HG03175 (cell line): ENCODE data around the gene SDR9C7.
"Not testable (repeated sequence)": the region's sequence is repeated elsewhere in the genome, so short reads cannot be mapped to it uniquely, and the experiment has no call there.

Source experiments
- ATAC-seq: cut with Tn5 transposase; IDR thresholded peaks from one replicate; pipeline ENCODE4 v1.9.1; 2021; ENCODE audit warnings: mild to moderate bottlenecking, moderate library complexity; ENCODE audit not compliant: unreplicated experiment

SDR9C7 gene

GRCh38 chr12:56918139-56918538 lies 16.1 kb downstream of the SDR9C7 start:
- not testable (repeated sequence) for ATAC-seq

GRCh38 chr12:56916996-56917333 lies 17.2 kb downstream of the SDR9C7 start:
- no peak for ATAC-seq

DNA sequence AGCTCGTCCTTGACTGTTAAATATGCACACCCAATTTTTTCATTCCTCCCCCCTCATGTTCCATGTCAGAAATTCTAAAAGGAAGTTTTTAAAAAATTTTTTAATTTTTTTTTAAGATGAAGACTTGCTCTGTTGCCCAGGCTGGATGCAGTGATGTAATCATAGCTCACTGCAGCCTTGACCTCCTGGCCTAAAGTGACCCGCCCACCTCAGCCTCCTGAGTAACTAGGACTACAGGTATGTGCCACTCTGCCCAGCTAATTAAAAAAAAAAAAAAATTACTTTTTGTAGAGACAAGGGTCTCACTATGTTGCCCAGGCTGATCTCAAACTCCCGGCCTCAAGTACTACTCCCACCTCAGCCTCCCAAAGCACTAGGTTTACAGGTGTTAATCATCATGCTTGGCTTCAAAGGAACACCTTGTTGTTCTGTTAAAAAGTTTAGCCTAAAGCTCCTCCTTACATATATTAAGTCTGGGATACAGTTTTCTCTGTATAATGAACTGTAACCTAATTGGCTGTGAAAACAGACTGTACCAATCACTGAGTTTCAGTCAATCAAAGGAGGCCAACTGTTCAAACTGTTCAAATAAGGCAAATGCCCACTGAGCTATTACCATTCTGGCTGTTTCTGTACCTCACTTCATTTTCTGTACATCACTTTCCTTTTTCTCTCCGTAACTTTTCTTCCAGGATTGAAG lies 17.8 kb downstream of the SDR9C7 start:
- no peak for ATAC-seq

DNA sequence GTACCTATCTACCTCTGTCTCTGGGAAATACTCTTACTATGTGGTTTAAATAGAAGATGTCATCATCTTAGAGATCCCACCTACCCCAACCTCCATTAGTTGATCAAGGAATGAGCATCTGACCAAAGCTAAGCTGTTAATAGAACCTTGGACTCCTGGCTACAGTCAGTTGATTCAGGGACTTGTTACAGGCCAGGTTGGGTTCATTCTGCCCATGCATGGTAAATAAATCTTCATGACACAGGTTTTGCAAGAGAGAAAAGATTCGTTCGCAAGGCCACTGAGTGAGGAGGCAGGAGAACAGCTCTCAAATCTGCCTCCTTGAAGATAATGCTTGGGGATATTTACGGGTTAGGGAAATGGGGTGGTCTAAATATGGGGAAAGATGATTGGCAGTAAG lies 19.5 kb downstream of the SDR9C7 start:
- no peak for ATAC-seq

- ATAC-seq: no peak
Observed at GRCh38 chr12:56914256-56914655, 20.0 kb downstream of the SDR9C7 start.

GRCh38 chr12:56909403-56909802 lies 24.8 kb downstream of the SDR9C7 start:
- not testable (repeated sequence) for ATAC-seq

- no peak for ATAC-seq
Observed at GRCh38 chr12:56908136-56908535, 26.1 kb downstream of the SDR9C7 start.

GRCh38 chr12:56905852-56906251 lies 28.4 kb downstream of the SDR9C7 start:
- ATAC-seq: no peak

DNA sequence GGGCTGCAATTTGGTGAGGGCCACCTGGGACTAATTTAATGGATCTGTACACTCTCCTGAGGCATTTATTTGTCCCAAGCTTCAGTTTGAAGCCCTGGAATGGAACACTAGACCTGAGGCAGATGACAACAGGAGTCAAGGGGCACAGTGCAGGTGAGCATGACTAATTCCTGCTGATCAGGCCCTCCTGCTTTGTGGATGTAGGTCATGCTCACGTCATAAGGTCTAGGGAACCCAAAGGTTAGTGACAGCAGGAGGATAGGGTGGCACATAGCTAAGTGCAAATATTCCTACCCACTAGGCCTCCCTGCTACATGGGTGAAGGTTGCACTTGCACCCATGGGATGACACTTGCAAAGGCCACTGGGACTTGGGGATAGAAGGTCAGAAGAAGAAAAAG lies 30.8 kb downstream of the SDR9C7 start:
- ATAC-seq: no peak

- ATAC-seq: not testable (repeated sequence)
Observed at GRCh38 chr12:56901313-56901712, 32.9 kb downstream of the SDR9C7 start.

DNA sequence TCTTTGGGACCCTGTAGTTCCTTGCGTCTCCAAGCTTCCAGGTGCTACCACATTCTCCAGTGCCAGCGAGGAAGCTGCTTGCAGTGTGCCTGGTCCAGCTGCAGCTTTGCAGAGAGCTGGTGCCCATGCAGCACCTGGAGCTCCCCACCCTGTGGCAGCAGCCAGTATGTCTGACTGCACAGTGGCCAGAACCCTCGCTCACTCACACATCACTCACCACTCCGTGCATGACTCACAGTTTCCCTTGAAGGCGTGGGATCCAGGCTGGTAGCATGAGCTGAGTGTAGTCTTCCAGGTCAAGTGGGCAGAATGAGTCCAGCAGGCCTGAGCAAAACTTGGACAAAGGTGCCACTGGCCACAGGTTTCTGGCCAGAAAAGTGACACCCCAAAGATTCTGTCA lies 33.6 kb downstream of the SDR9C7 start:
- ATAC-seq: no peak

DNA sequence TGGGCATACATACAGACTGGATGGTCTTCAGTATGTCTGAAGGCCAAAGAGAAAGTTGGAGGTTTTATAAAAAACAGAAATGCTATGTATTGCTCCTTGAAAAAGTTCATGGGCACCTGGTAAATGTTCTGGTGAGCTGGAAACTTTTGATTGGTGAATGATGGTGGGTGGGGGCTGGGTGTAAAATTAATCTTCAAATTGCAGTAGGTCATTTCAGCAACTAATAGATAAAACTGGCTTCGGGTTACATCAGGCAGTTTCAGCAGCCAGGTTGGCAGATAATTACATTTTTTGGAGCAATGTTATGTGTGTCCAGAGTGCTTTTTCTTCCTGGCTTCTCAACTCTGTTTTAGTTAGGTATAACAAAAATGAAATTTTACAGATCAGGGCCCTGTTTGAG lies 35.3 kb downstream of the SDR9C7 start:
- ATAC-seq: no peak

- ATAC-seq: no peak
Observed at GRCh38 chr12:56897844-56898361, 36.3 kb downstream of the SDR9C7 start.

- ATAC-seq: no peak
Observed at GRCh38 chr12:56896082-56896481, 38.1 kb downstream of the SDR9C7 start.

GRCh38 chr12:56894698-56895368 lies 39.4 kb downstream of the SDR9C7 start:
- ATAC-seq: no peak

DNA sequence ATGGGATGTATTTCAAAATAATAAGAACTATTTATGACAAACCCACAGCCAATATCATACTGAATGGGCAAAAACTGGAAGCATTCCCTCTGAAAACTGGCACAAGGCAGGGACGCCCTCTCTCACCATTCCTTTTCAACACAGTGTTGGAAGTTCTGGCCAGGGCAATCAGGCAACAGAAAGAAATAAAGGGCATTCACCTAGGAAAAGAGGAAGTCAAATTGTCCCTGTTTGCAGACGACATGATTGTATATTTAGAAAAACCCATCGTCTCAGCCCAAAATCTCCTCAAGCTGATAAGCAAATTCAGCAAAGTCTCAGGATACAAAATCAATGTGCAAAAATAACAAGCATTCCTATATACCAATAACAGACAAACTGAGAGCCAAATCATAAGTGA lies 42.3 kb downstream of the SDR9C7 start:
- not testable (repeated sequence) for ATAC-seq

- ATAC-seq: no peak
Observed at GRCh38 chr12:56886319-56886718, 47.9 kb downstream of the SDR9C7 start.

- no peak for ATAC-seq
Observed at GRCh38 chr12:56885316-56885715, 48.9 kb downstream of the SDR9C7 start.

DNA sequence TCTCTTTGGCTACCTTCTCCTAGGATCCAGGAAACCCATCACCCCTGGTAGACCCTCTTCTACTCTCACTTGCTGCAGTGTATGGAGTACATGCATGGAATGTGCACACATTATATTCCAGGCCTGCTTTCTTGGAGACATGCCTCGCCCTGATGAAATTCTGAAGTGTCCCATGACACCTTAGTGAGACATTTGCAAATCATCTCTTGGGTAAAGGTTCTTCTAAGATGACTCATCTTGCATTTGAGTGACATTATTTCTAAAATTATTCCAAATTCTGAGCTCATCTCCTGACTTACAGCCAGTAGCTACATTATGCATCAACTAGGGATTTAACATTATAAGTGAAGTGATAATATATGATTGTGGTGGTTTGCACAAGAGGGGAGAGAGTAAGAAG lies 49.8 kb downstream of the SDR9C7 start:
- ATAC-seq: no peak

GRCh38 chr12:56882407-56882806 lies 51.8 kb downstream of the SDR9C7 start:
- not testable (repeated sequence) for ATAC-seq

DNA sequence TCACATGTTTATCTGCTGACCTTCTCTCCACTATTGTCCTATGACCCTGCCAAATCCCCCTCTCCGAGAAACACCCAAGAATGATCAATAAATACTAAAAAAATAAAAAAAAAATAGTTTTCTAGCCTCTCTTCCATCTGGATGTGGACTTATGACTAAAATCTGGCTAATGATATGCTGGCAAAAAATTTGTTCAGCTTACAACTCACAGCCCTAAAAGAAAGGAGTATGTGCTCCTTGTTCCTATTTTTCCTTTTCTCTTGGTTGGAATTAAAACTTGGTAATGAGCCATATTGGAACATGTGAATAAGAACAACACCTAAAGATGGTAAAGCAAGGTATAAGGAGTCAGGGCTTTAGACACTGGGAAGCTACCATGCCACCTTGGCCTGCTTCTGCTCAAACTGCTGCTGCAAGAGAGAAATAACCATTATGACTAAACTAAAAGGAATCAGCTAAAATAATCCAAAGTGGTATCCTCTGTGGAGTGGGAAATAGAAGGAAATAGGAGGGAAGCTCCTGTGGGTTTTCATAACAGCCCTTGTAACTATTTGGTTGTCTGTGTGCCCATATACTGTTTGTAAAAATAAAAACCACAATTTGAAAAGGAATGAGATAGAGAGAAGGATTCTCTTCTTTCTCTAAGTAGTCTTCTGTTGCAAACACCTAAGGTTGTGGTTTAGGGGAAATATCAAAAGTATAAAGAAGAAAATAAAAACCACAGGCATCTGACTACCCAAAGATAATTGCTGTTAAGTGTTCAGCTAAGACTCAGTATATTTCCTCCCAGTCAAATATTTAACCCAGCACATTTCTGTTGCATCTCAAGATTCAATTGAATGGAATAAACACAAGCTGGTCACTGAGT lies 53.8 kb downstream of the SDR9C7 start:
- no peak for ATAC-seq
